Epithelial cell of proximal tubule (primary cell): ENCODE measurements around the gene CHD5. TPM values are rescaled to one million over a fixed set of nuclear protein-coding genes. Genes with fewer than 3 reads are reported as not detected.

Source experiments
- DNase-seq: peaks from one replicate; pipeline ENCODE4 v3.0.0-alpha.2; 2011; ENCODE audit warnings: low read depth
- H3K4me3 ChIP-seq: 2 replicates; pipeline ENCODE4 v1.5.1; 2011; ENCODE audit warnings: low read depth, mild to moderate bottlenecking, low read length
- CTCF ChIP-seq: conservative IDR thresholded peaks from 2 replicates; pipeline ENCODE4 v1.5.1; 2012; ENCODE audit warnings: low read depth, mild to moderate bottlenecking, low read length
- total RNA-seq: library from RNA; depleted of rRNA; stranded (reverse); fragments of >200 nt; gene quantifications from 2 replicates; pipeline ENCODE4 v1.2.3, GENCODE V29; 2015

Gene CHD5
- total RNA-seq, 1 donor from 2014 or later, result under 0.01 TPM

- H3K4me3 ChIP-seq, result no peak overlapping the region
- DNase-seq, result no peak
- peak; percentile 65 for TF ChIP-seq CTCF
Observed at GRCh38 chr1:6185635-6186382, 5.7 kb upstream of the CHD5 start.

GRCh38 chr1:6185151-6185550 lies 5.0 kb upstream of the CHD5 start:
- no peak overlapping the region for H3K4me3 ChIP-seq
- no peak for TF ChIP-seq CTCF
- DNase-seq, result peak; percentile 63

- no peak for DNase-seq
- TF ChIP-seq CTCF, result no peak
- H3K4me3 ChIP-seq, result no peak overlapping the region
Observed at GRCh38 chr1:6184083-6184783, 4.1 kb upstream of the CHD5 start.

GRCh38 chr1:6183520-6183989 lies 3.4 kb upstream of the CHD5 start:
- no peak for TF ChIP-seq CTCF
- no peak for DNase-seq
- H3K4me3 ChIP-seq, result no peak overlapping the region

- H3K4me3 ChIP-seq, result no peak overlapping the region
- no peak for DNase-seq
- TF ChIP-seq CTCF, result no peak
Observed at GRCh38 chr1:6181347-6181770, 1.2 kb upstream of the CHD5 start.

GRCh38 chr1:6180707-6181311 lies 688 bp upstream of the CHD5 start:
- DNase-seq, result no peak
- TF ChIP-seq CTCF, result no peak
- no peak overlapping the region for H3K4me3 ChIP-seq
